Measurements from ENCODE around the gene CERS4.
"Not testable (repeated sequence)": the region's sequence is repeated elsewhere in the genome, so short reads cannot be mapped to it uniquely, and the experiment has no call there.

The CERS4 gene

DNA sequence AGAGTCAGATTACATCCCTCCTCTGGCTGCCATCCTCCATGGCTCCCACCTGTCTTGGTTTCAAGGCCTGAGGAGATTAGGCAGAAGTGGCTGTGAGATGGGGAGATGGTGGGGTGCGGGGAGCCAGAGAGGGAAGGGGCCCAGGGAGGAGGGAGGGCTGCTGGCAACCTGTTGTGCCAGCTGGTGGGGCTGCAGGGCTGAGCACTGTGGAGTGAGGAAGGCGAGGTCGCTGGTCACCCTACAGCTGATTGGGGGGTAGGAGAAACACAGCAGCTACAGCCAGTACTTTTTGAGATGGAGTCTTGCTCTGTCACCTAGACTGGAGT is 50.7 kb downstream of the CERS4 start:
- no peak for ATAC-seq (ENCODE audit: low read depth)
- TF ChIP-seq, protein P1, sequence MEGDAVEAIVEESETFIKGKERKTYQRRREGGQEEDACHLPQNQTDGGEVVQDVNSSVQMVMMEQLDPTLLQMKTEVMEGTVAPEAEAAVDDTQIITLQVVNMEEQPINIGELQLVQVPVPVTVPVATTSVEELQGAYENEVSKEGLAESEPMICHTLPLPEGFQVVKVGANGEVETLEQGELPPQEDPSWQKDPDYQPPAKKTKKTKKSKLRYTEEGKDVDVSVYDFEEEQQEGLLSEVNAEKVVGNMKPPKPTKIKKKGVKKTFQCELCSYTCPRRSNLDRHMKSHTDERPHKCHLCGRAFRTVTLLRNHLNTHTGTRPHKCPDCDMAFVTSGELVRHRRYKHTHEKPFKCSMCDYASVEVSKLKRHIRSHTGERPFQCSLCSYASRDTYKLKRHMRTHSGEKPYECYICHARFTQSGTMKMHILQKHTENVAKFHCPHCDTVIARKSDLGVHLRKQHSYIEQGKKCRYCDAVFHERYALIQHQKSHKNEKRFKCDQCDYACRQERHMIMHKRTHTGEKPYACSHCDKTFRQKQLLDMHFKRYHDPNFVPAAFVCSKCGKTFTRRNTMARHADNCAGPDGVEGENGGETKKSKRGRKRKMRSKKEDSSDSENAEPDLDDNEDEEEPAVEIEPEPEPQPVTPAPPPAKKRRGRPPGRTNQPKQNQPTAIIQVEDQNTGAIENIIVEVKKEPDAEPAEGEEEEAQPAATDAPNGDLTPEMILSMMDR (IDR thresholded peaks at IDR 0.05; ENCODE audit: poor library complexity, severe bottlenecking): no peak
- H3K27ac ChIP-seq (ENCODE audit: poor library complexity, severe bottlenecking): no peak overlapping the region
- no peaks in the 10 kb centered on the region for H3K9me3 ChIP-seq (ENCODE audit: severe bottlenecking)
- H3K4me1 ChIP-seq (ENCODE audit: insufficient read depth, poor library complexity, severe bottlenecking): no peaks in the 10 kb centered on the region
- no peak for DNase-seq (ENCODE audit: low spot score)
- no peaks in the 10 kb centered on the region for H3K36me3 ChIP-seq (ENCODE audit: low read depth)
- no peak overlapping the region for H3K4me3 ChIP-seq (ENCODE audit: severe bottlenecking)
- H3K27me3 ChIP-seq (ENCODE audit: insufficient read depth, poor library complexity, severe bottlenecking): no peaks in the 10 kb centered on the region

DNA sequence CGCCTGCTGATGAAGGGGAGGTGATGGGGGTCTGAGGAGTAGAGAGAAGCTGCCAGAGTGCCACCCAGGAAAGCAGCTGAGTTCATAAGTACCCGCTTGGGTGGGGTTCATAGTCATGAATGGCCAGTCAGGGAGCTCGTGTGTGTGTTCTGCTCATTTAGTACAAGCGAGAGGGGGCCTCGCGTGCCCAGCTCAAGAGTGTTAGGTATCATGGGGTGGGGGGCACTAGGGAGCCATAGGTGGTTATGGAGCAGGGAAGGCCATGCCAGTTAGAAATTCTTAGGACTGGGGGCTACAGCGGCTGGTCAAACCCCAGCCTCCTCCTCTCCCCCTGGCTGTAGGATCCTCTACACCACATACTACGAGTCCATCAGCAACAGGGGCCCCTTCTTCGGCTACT is 52.2 kb downstream of the CERS4 start:
- no peak for DNase-seq (ENCODE audit: low spot score)
- Histone ChIP-seq H3K36me3 (ENCODE audit: low read depth) (no peaks in the 10 kb centered on the region), H3K27ac (ENCODE audit: poor library complexity, severe bottlenecking) (no peak overlapping the region), H3K9me3 (ENCODE audit: severe bottlenecking) (no peaks in the 10 kb centered on the region), H3K4me1 (ENCODE audit: insufficient read depth, poor library complexity, severe bottlenecking) (no peaks in the 10 kb centered on the region), H3K27me3 (ENCODE audit: insufficient read depth, poor library complexity, severe bottlenecking) (no peaks in the 10 kb centered on the region), H3K4me3 (ENCODE audit: severe bottlenecking) (no peak overlapping the region)
- TF ChIP-seq, protein P1 (IDR thresholded peaks at IDR 0.05; ENCODE audit: poor library complexity, severe bottlenecking): no peak
- no peak for ATAC-seq (ENCODE audit: low read depth)

DNA sequence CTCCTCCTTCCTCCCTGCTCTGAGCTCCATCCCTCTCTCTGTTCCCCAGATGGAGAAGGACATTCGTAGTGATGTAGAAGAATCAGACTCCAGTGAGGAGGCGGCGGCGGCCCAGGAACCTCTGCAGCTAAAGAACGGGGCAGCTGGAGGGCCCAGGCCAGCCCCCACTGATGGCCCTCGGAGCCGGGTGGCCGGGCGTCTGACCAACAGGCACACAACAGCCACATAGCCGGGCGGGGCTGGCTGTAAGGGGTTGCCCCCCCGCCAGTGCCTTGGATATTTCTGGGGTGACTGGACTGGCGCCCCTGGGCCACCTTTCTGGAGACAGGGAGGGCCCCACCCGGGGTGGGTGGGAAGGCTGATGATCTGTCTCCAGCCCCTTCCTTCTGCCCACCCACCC is 52.7 kb downstream of the CERS4 start:
- H3K27me3 ChIP-seq (ENCODE audit: insufficient read depth, poor library complexity, severe bottlenecking): no peaks in the 10 kb centered on the region
- ATAC-seq (ENCODE audit: low read depth): no peak
- TF ChIP-seq, protein P1 (IDR thresholded peaks at IDR 0.05; ENCODE audit: poor library complexity, severe bottlenecking): no peak
- no peaks in the 10 kb centered on the region for H3K9me3 ChIP-seq (ENCODE audit: severe bottlenecking)
- no peaks in the 10 kb centered on the region for H3K4me1 ChIP-seq (ENCODE audit: insufficient read depth, poor library complexity, severe bottlenecking)
- H3K4me3 ChIP-seq (ENCODE audit: severe bottlenecking): no peak overlapping the region
- no peak for DNase-seq (ENCODE audit: low spot score)
- no peaks in the 10 kb centered on the region for H3K36me3 ChIP-seq (ENCODE audit: low read depth)
- H3K27ac ChIP-seq (ENCODE audit: poor library complexity, severe bottlenecking): no peak overlapping the region

DNA sequence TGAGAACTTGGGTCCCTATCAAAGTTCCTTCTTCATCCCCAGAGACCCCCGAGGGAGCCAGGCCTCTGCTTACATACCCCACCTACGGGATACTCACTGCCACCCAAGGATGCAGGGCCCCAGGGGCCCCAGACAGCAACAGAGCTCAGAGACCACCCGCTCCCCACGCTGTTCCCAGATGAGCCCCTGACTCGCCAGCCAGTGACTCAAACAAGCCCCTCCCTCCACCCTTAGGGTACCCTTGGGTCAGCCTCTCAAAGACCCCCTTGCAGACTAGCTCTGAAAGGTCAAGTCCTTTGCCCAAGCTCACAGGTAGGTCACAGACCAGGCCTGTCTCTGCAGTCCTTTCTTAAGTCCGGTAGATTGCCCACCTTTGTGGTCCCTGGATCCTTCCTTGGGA is 53.3 kb downstream of the CERS4 start:
- ATAC-seq (ENCODE audit: low read depth): no peak
- H3K27me3 ChIP-seq (ENCODE audit: insufficient read depth, poor library complexity, severe bottlenecking): no peaks in the 10 kb centered on the region
- no peak for DNase-seq (ENCODE audit: low spot score)
- TF ChIP-seq, protein P1 (IDR thresholded peaks at IDR 0.05; ENCODE audit: poor library complexity, severe bottlenecking): no peak
- H3K4me3 ChIP-seq (ENCODE audit: severe bottlenecking): no peak overlapping the region
- H3K27ac ChIP-seq (ENCODE audit: poor library complexity, severe bottlenecking): no peak overlapping the region
- no peaks in the 10 kb centered on the region for H3K9me3 ChIP-seq (ENCODE audit: severe bottlenecking)
- no peaks in the 10 kb centered on the region for H3K36me3 ChIP-seq (ENCODE audit: low read depth)
- no peaks in the 10 kb centered on the region for H3K4me1 ChIP-seq (ENCODE audit: insufficient read depth, poor library complexity, severe bottlenecking)

DNA sequence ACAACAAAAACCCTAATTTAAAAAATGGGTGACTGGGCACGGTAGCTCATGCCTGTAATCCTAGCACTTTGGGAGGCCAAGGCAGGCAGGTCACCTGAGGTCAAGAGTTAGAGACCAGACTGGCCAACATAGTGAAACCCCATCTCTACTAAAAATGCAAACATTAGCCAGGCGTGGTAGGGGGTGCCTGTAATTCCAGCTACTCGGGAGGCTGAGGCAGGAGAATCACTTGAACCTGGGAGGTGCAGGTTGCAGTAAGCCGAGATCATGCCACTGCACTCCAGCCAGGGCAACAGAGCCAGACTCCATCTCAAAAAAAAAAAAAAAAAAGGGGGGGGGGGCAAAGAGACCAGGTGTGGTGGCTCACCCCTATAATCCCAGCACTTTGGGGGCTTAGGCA is 55.1 kb downstream of the CERS4 start:
- not testable (repeated sequence) for H3K4me1 ChIP-seq (ENCODE audit: insufficient read depth, poor library complexity, severe bottlenecking); DNase-seq (ENCODE audit: low spot score); H3K36me3 ChIP-seq (ENCODE audit: low read depth); ATAC-seq (ENCODE audit: low read depth); H3K9me3 ChIP-seq (ENCODE audit: severe bottlenecking); H3K4me3 ChIP-seq (ENCODE audit: severe bottlenecking); H3K27ac ChIP-seq (ENCODE audit: poor library complexity, severe bottlenecking); H3K27me3 ChIP-seq (ENCODE audit: insufficient read depth, poor library complexity, severe bottlenecking)
